Right atrium auricular region (tissue), 2 donors: ENCODE results near the gene MCMBP. TPM values are rescaled to one million over a fixed set of nuclear protein-coding genes. Genes with fewer than 3 reads are reported as not detected.
"Not testable (repeated sequence)": the region's sequence is repeated elsewhere in the genome, so short reads cannot be mapped to it uniquely, and the experiment has no call there.

Source experiments
- DNase-seq: peaks from one replicate; pipeline ENCODE4 v3.0.0-alpha.2; 2019; ENCODE audit warnings: low spot score
- H3K27ac ChIP-seq, 2 donors: fragments of 200-600 bp; sonication (generic); 1 replicate in 1 of 2; 2 replicates in 1 of 2; pipeline ENCODE4 v1.5.1; 2016 to 2019
- H3K27me3 ChIP-seq, 2 donors: fragments of 200-600 bp; sonication (generic); one replicate each; pipeline versions ENCODE4 v1.5.1 to v1.6.0; 2017 to 2019
- H3K36me3 ChIP-seq: fragments of 200-600 bp; sonication (generic); one replicate; pipeline ENCODE4 v1.5.1; 2016
- H3K4me1 ChIP-seq, 2 donors: fragments of 200-600 bp; sonication (generic); one replicate each; pipeline versions ENCODE4 v1.5.1 to v1.6.0; 2017 to 2019
- H3K4me3 ChIP-seq, 2 donors: fragments of 200-600 bp; sonication (generic); 1 replicate in 1 of 2; 2 replicates in 1 of 2; pipeline ENCODE4 v1.5.1; 2017 to 2019; ENCODE audit warnings: mild to moderate bottlenecking in 1 of 2, moderate library complexity in 1 of 2
- H3K9me3 ChIP-seq, 2 donors: fragments of 200-600 bp; sonication (generic); one replicate each; pipeline ENCODE4 v1.5.1; 2019
- CTCF ChIP-seq, 2 donors: fragments of 200-600 bp; sonication (generic); IDR thresholded peaks; one replicate each; pipeline ENCODE4 v1.5.1; 2019; ENCODE audit warnings: antibody characterized with exemption in 2 of 2
- total RNA-seq, 2 donors: library from RNA; depleted of rRNA; stranded (reverse); fragments of >200 nt; gene quantifications; one replicate each; pipeline ENCODE4 v1.1.0, GENCODE V29; 2016

The MCMBP gene
- total RNA-seq, 2 donors from 2014 or later: 22.9 to 28.5 TPM

- no peak overlapping the region for H3K27ac ChIP-seq
- peaks cover 51% of the 10 kb centered on the region for H3K36me3 ChIP-seq
- no peak for TF ChIP-seq CTCF (IDR thresholded peaks at IDR 0.05)
Observed at GRCh38 chr10:119908166-119908565, 35.5 kb upstream of the MCMBP start.

GRCh38 chr10:119907695-119908094 lies 35.1 kb upstream of the MCMBP start:
- H3K36me3 ChIP-seq: peaks cover 51% of the 10 kb centered on the region
- not testable (repeated sequence) for H3K9me3 ChIP-seq, H3K4me1 ChIP-seq

More at GRCh38 chr10:119908166-119908565, 35.5 kb upstream of the MCMBP start:
- H3K9me3 ChIP-seq: no peaks in the 10 kb centered on the region
- no peaks in the 10 kb centered on the region for H3K4me1 ChIP-seq
- no peak for DNase-seq
- H3K27me3 ChIP-seq: no peaks in the 10 kb centered on the region
- H3K4me3 ChIP-seq: no peak overlapping the region

GRCh38 chr10:119903946-119904666 lies 31.5 kb upstream of the MCMBP start:
- Histone ChIP-seq H3K4me3 (no peak overlapping the region), H3K36me3 (peaks cover 48% of the 10 kb centered on the region), H3K27ac (peak overlapping the region in 1 of 2 donors; percentile 70), H3K4me1 (no peaks in the 10 kb centered on the region), H3K9me3 (no peaks in the 10 kb centered on the region), H3K27me3 (no peaks in the 10 kb centered on the region)
- TF ChIP-seq CTCF (IDR thresholded peaks at IDR 0.05): no peak
- no peak for DNase-seq

More at GRCh38 chr10:119907695-119908094, 35.1 kb upstream of the MCMBP start:
- H3K4me3 ChIP-seq, DNase-seq, H3K27me3 ChIP-seq, H3K27ac ChIP-seq: not testable (repeated sequence)

GRCh38 chr10:119898577-119898976 lies 25.9 kb upstream of the MCMBP start:
- DNase-seq: no peak
- Histone ChIP-seq H3K27ac (no peak overlapping the region), H3K9me3 (no peaks in the 10 kb centered on the region), H3K4me3 (no peak overlapping the region), H3K4me1 (peaks cover 6 to 38% of the 10 kb centered on the region in 2 donors), H3K27me3 (no peaks in the 10 kb centered on the region), H3K36me3 (peaks cover 22% of the 10 kb centered on the region)
- no peak for TF ChIP-seq CTCF (IDR thresholded peaks at IDR 0.05)

- no peaks in the 10 kb centered on the region for H3K9me3 ChIP-seq
- no peak overlapping the region for H3K4me3 ChIP-seq
- peak; percentile 74 for DNase-seq
- no peaks in the 10 kb centered on the region for H3K27me3 ChIP-seq
- peaks cover 12% of the 10 kb centered on the region for H3K36me3 ChIP-seq
- no peak for TF ChIP-seq CTCF (IDR thresholded peaks at IDR 0.05)
- peaks cover 6 to 45% of the 10 kb centered on the region in 2 donors for H3K4me1 ChIP-seq
- peak overlapping the region; percentile 33 to 46 for H3K27ac ChIP-seq
Observed at GRCh38 chr10:119896937-119897770, 24.5 kb upstream of the MCMBP start.

GRCh38 chr10:119896061-119896655 lies 23.5 kb upstream of the MCMBP start:
- H3K27me3 ChIP-seq: no peaks in the 10 kb centered on the region
- peak overlapping the region; percentile 33 to 46 for H3K27ac ChIP-seq
- H3K9me3 ChIP-seq: no peaks in the 10 kb centered on the region
- H3K4me3 ChIP-seq: no peak overlapping the region
- H3K4me1 ChIP-seq: peaks cover 6 to 51% of the 10 kb centered on the region in 2 donors
- H3K36me3 ChIP-seq: peaks cover 12% of the 10 kb centered on the region
- TF ChIP-seq CTCF (IDR thresholded peaks at IDR 0.05): no peak
- DNase-seq: no peak
